ENCODE measurements around the gene SEMA5B.

DNA sequence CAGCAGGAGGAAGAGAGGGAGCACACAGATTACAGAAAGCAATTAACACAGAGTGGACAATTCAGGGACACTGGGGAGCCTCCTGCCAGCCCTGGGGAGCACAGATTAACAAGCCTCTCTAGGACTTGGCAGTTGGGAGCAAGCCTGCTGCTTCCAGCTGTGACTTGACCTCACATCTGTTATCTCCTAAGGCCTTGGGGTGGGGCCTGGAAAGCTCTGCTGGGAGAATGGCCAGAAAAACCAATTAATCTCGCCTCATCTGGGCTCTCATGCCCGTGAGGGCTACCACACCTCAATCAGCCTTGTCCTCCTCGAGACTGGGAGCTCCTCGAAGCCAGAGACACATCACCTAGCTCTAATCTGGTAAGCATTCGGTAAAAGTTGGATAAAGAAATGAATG lies 39.1 kb downstream of the SEMA5B start:
- TF ChIP-seq, protein P1, sequence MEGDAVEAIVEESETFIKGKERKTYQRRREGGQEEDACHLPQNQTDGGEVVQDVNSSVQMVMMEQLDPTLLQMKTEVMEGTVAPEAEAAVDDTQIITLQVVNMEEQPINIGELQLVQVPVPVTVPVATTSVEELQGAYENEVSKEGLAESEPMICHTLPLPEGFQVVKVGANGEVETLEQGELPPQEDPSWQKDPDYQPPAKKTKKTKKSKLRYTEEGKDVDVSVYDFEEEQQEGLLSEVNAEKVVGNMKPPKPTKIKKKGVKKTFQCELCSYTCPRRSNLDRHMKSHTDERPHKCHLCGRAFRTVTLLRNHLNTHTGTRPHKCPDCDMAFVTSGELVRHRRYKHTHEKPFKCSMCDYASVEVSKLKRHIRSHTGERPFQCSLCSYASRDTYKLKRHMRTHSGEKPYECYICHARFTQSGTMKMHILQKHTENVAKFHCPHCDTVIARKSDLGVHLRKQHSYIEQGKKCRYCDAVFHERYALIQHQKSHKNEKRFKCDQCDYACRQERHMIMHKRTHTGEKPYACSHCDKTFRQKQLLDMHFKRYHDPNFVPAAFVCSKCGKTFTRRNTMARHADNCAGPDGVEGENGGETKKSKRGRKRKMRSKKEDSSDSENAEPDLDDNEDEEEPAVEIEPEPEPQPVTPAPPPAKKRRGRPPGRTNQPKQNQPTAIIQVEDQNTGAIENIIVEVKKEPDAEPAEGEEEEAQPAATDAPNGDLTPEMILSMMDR (IDR thresholded peaks at IDR 0.05; ENCODE audit: insufficient read depth, low read length, poor library complexity, severe bottlenecking): no peak
- TF ChIP-seq EZH2phosphoT487 (conservative IDR thresholded peaks at IDR 0.05; ENCODE audit: low read length): no peak
